Measurements from ENCODE around the gene B3GLCT. TPM values are rescaled to one million over a fixed set of nuclear protein-coding genes. Genes with fewer than 3 reads are reported as not detected.

B3GLCT gene
- polyA plus RNA-seq, 2 donors = 1.9 to 2.0 TPM

GRCh38 chr13:31282741-31283455, 83.1 kb downstream of the B3GLCT start:
- Histone ChIP-seq H3K27me3 (ENCODE audit: control insufficient read depth in 1 of 2, insufficient read depth in 2 of 2, low read length in 2 of 2) (no peaks in the 10 kb centered on the region), H3K9me3 (ENCODE audit: control insufficient read depth in 2 of 2, insufficient read depth in 1 of 2, low read depth in 1 of 2, low read length in 1 of 2) (peaks cover 0 to 3% of the 10 kb centered on the region in 2 donors), H3K27ac (ENCODE audit: low read depth in 2 of 2, low read length in 1 of 2) (no peak overlapping the region), H3K4me1 (ENCODE audit: control insufficient read depth in 2 of 2, insufficient read depth in 2 of 2, low read length in 1 of 2) (no peaks in the 10 kb centered on the region), H3K4me3 (ENCODE audit: low read depth in 1 of 2, low read length in 2 of 2) (no peak overlapping the region), H3K36me3 (ENCODE audit: control insufficient read depth in 2 of 2, insufficient read depth in 2 of 2, low read length in 1 of 2) (peaks cover 3 to 4% of the 10 kb centered on the region in 2 donors)
- 88 to 90% methylated on average over 3 of the region's 3 CpGs for WGBS, 2 donors

GRCh38 chr13:31286930-31287329, 87.2 kb downstream of the B3GLCT start:
- Histone ChIP-seq H3K27ac (ENCODE audit: low read depth in 2 of 2, low read length in 1 of 2) (no peak overlapping the region), H3K4me1 (ENCODE audit: control insufficient read depth in 2 of 2, insufficient read depth in 2 of 2, low read length in 1 of 2) (no peaks in the 10 kb centered on the region), H3K36me3 (ENCODE audit: control insufficient read depth in 2 of 2, insufficient read depth in 2 of 2, low read length in 1 of 2) (peaks cover 3 to 4% of the 10 kb centered on the region in 2 donors), H3K4me3 (ENCODE audit: low read depth in 1 of 2, low read length in 2 of 2) (no peak overlapping the region), H3K9me3 (ENCODE audit: control insufficient read depth in 2 of 2, insufficient read depth in 1 of 2, low read depth in 1 of 2, low read length in 1 of 2) (peaks cover 0 to 8% of the 10 kb centered on the region in 2 donors), H3K27me3 (ENCODE audit: control insufficient read depth in 1 of 2, insufficient read depth in 2 of 2, low read length in 2 of 2) (no peaks in the 10 kb centered on the region)
- 95% methylated on average over 2 of the region's 2 CpGs for WGBS, 2 donors

DNA sequence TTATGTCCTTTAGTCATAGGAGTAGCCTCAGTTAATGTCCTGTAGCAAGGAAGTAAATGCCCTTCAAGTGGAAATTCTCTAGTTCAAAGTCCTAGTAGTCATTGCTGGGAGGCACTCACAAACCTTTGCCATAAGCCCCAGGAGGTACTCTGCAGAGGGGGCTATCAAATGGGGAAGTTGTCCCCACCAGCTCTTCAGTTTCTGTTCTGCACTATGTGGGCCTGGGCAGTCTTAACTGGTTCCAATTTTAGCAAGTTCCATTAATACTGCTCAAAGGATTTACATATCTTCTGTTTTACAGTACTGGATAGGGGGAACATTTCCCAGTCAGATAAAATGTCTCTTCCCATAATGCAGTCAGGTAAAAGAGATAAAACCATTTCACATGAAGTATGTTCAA, 101.3 kb downstream of the B3GLCT start:
- H3K9me3 ChIP-seq (ENCODE audit: control insufficient read depth in 2 of 2, insufficient read depth in 1 of 2, low read depth in 1 of 2, low read length in 1 of 2) = no peaks in the 10 kb centered on the region
- H3K27me3 ChIP-seq (ENCODE audit: control insufficient read depth in 1 of 2, insufficient read depth in 2 of 2, low read length in 2 of 2) = no peaks in the 10 kb centered on the region
- no peak overlapping the region for H3K27ac ChIP-seq (ENCODE audit: low read depth in 2 of 2, low read length in 1 of 2)
- peaks cover 0 to 2% of the 10 kb centered on the region in 2 donors for H3K36me3 ChIP-seq (ENCODE audit: control insufficient read depth in 2 of 2, insufficient read depth in 2 of 2, low read length in 1 of 2)
- no peak overlapping the region for H3K4me3 ChIP-seq (ENCODE audit: low read depth in 1 of 2, low read length in 2 of 2)
- no peaks in the 10 kb centered on the region for H3K4me1 ChIP-seq (ENCODE audit: control insufficient read depth in 2 of 2, insufficient read depth in 2 of 2, low read length in 1 of 2)

- Histone ChIP-seq H3K36me3 (ENCODE audit: control insufficient read depth in 2 of 2, insufficient read depth in 2 of 2, low read length in 1 of 2) (peaks cover 0 to 4% of the 10 kb centered on the region in 2 donors), H3K4me3 (ENCODE audit: low read depth in 1 of 2, low read length in 2 of 2) (no peak overlapping the region), H3K27me3 (ENCODE audit: control insufficient read depth in 1 of 2, insufficient read depth in 2 of 2, low read length in 2 of 2) (no peaks in the 10 kb centered on the region), H3K4me1 (ENCODE audit: control insufficient read depth in 2 of 2, insufficient read depth in 2 of 2, low read length in 1 of 2) (peaks cover 0 to 5% of the 10 kb centered on the region in 2 donors), H3K27ac (ENCODE audit: low read depth in 2 of 2, low read length in 1 of 2) (peak overlapping the region in 1 of 2 donors; percentile 17), H3K9me3 (ENCODE audit: control insufficient read depth in 2 of 2, insufficient read depth in 1 of 2, low read depth in 1 of 2, low read length in 1 of 2) (peaks cover 5 to 8% of the 10 kb centered on the region in 2 donors)
- 56 to 73% methylated on average over 4 of the region's 4 CpGs for WGBS, 2 donors
These were observed 110.6 kb downstream of the B3GLCT start for GRCh38 chr13:31310356-31310755.

DNA sequence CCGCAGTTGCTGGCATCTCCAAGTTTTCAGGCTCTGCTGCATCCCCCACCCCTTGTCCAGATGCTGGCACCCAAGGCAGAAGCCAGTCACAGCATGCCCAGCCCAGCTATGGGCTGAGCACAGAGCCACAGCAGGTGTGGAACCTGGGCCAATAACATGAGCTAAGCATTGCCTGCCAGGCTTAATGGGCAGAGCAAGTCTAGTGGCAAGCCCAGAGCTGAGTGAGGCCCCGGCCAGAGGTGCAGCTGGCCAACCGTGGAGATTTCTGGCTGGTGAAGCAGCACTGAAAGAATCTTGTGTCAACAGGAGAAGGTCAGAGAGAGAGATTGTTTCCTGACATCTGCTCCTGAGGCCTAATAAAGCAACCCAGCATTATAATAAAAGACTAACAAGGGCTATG, 111.0 kb downstream of the B3GLCT start:
- WGBS, 2 donors = 17 to 33% methylated on average over 3 of the region's 3 CpGs
- Histone ChIP-seq H3K27me3 (ENCODE audit: control insufficient read depth in 1 of 2, insufficient read depth in 2 of 2, low read length in 2 of 2) (no peaks in the 10 kb centered on the region), H3K27ac (ENCODE audit: low read depth in 2 of 2, low read length in 1 of 2) (no peak overlapping the region), H3K4me1 (ENCODE audit: control insufficient read depth in 2 of 2, insufficient read depth in 2 of 2, low read length in 1 of 2) (peaks cover 0 to 5% of the 10 kb centered on the region in 2 donors), H3K36me3 (ENCODE audit: control insufficient read depth in 2 of 2, insufficient read depth in 2 of 2, low read length in 1 of 2) (peaks cover 0 to 4% of the 10 kb centered on the region in 2 donors), H3K4me3 (ENCODE audit: low read depth in 1 of 2, low read length in 2 of 2) (no peak overlapping the region), H3K9me3 (ENCODE audit: control insufficient read depth in 2 of 2, insufficient read depth in 1 of 2, low read depth in 1 of 2, low read length in 1 of 2) (peaks cover 5 to 11% of the 10 kb centered on the region in 2 donors)

- Histone ChIP-seq H3K4me3 (ENCODE audit: low read depth in 1 of 2, low read length in 2 of 2) (no peak overlapping the region), H3K4me1 (ENCODE audit: control insufficient read depth in 2 of 2, insufficient read depth in 2 of 2, low read length in 1 of 2) (peaks cover 0 to 5% of the 10 kb centered on the region in 2 donors), H3K36me3 (ENCODE audit: control insufficient read depth in 2 of 2, insufficient read depth in 2 of 2, low read length in 1 of 2) (peaks cover 0 to 4% of the 10 kb centered on the region in 2 donors), H3K27ac (ENCODE audit: low read depth in 2 of 2, low read length in 1 of 2) (no peak overlapping the region), H3K27me3 (ENCODE audit: control insufficient read depth in 1 of 2, insufficient read depth in 2 of 2, low read length in 2 of 2) (no peaks in the 10 kb centered on the region), H3K9me3 (ENCODE audit: control insufficient read depth in 2 of 2, insufficient read depth in 1 of 2, low read depth in 1 of 2, low read length in 1 of 2) (peaks cover 5 to 15% of the 10 kb centered on the region in 2 donors)
- WGBS, 2 donors = 65 to 78% methylated on average over 2 of the region's 2 CpGs
These were observed 112.1 kb downstream of the B3GLCT start for GRCh38 chr13:31311921-31312320.

DNA sequence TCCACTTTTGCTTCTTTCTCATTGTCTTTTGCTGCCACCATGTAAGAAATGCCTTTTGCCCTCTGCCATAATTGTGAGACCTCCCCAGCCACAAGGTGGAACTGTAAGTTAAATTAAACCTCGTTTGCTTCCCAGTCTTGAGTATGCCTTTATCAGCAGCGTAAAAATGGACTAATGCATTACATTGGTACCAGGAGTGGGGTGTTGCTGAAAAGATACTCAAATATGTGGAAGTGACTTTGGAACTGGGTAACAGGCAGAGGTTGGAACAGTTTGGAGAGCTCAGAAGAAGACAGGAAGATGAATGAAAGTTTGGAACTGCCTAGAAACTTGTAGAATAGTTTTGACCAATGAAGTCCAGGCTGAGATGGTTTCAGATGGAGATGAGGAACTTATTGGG, 115.2 kb downstream of the B3GLCT start:
- 91% methylated on average over 2 of the region's 2 CpGs for WGBS, 2 donors
- H3K36me3 ChIP-seq (ENCODE audit: control insufficient read depth in 2 of 2, insufficient read depth in 2 of 2, low read length in 1 of 2) = peaks cover 0 to 4% of the 10 kb centered on the region in 2 donors

DNA sequence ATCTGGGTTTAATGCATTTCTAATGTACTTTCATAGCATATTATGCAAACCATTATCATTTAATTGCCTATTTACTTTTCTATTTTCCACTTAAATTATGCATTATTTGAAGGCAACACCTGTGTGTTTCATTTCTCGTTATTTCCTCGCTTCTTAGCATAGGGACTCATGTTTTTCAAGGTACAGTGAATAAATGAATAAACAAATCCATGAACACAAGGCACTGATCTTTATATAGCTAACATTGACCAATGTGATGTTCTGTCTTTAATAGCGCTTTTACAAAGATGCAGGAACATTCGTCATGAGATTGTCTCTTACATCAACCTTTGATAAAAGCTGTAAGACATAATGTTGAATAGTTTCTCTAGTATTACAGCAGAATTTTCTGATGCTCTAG, 121.2 kb downstream of the B3GLCT start:
- no peak overlapping the region for H3K4me3 ChIP-seq (ENCODE audit: low read depth in 1 of 2, low read length in 2 of 2)
- H3K4me1 ChIP-seq (ENCODE audit: control insufficient read depth in 2 of 2, insufficient read depth in 2 of 2, low read length in 1 of 2) = no peaks in the 10 kb centered on the region
- H3K27me3 ChIP-seq (ENCODE audit: control insufficient read depth in 1 of 2, insufficient read depth in 2 of 2, low read length in 2 of 2) = no peaks in the 10 kb centered on the region
- H3K27ac ChIP-seq (ENCODE audit: low read depth in 2 of 2, low read length in 1 of 2) = no peak overlapping the region
- no peaks in the 10 kb centered on the region for H3K36me3 ChIP-seq (ENCODE audit: control insufficient read depth in 2 of 2, insufficient read depth in 2 of 2, low read length in 1 of 2)
- peaks cover 0 to 2% of the 10 kb centered on the region in 2 donors for H3K9me3 ChIP-seq (ENCODE audit: control insufficient read depth in 2 of 2, insufficient read depth in 1 of 2, low read depth in 1 of 2, low read length in 1 of 2)
- 93 to 96% methylated on average over 4 of the region's 4 CpGs for WGBS, 2 donors

More for the DNA sequence above, 115.2 kb downstream of the B3GLCT start:
- Histone ChIP-seq H3K4me1 (ENCODE audit: control insufficient read depth in 2 of 2, insufficient read depth in 2 of 2, low read length in 1 of 2) (peaks cover 0 to 5% of the 10 kb centered on the region in 2 donors), H3K4me3 (ENCODE audit: low read depth in 1 of 2, low read length in 2 of 2) (no peak overlapping the region), H3K27ac (ENCODE audit: low read depth in 2 of 2, low read length in 1 of 2) (no peak overlapping the region), H3K9me3 (ENCODE audit: control insufficient read depth in 2 of 2, insufficient read depth in 1 of 2, low read depth in 1 of 2, low read length in 1 of 2) (peaks cover 5 to 14% of the 10 kb centered on the region in 2 donors), H3K27me3 (ENCODE audit: control insufficient read depth in 1 of 2, insufficient read depth in 2 of 2, low read length in 2 of 2) (no peaks in the 10 kb centered on the region)

DNA sequence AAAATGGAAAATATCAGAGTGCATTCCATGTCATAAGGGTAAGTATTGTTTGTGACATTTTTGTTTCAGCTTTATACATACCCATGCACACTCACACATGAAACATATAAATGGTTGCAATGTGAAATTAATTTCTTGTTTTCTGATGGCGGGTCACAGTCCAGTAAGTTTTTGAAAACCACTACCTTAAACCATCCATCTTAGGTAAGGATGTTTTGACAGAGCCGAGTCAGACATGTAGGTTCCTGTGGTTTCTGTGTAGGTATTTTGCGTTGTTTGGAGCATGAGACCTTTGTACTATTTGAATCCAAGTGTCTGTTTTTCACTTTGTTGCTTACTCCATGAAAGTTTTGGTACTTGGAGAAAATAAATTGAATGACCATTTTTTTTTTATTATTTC, 121.7 kb downstream of the B3GLCT start:
- no peaks in the 10 kb centered on the region for H3K36me3 ChIP-seq (ENCODE audit: control insufficient read depth in 2 of 2, insufficient read depth in 2 of 2, low read length in 1 of 2)
- 90 to 95% methylated on average over 3 of the region's 3 CpGs for WGBS, 2 donors

GRCh38 chr13:31322026-31322425, 122.3 kb downstream of the B3GLCT start:
- 54 to 68% methylated on average over 3 of the region's 3 CpGs for WGBS, 2 donors
- H3K36me3 ChIP-seq (ENCODE audit: control insufficient read depth in 2 of 2, insufficient read depth in 2 of 2, low read length in 1 of 2) = no peaks in the 10 kb centered on the region
- no peaks in the 10 kb centered on the region for H3K4me1 ChIP-seq (ENCODE audit: control insufficient read depth in 2 of 2, insufficient read depth in 2 of 2, low read length in 1 of 2)

More for the DNA sequence above, 121.7 kb downstream of the B3GLCT start:
- H3K4me3 ChIP-seq (ENCODE audit: low read depth in 1 of 2, low read length in 2 of 2) = no peak overlapping the region
- H3K9me3 ChIP-seq (ENCODE audit: control insufficient read depth in 2 of 2, insufficient read depth in 1 of 2, low read depth in 1 of 2, low read length in 1 of 2) = no peaks in the 10 kb centered on the region
- H3K27me3 ChIP-seq (ENCODE audit: control insufficient read depth in 1 of 2, insufficient read depth in 2 of 2, low read length in 2 of 2) = no peaks in the 10 kb centered on the region
- no peaks in the 10 kb centered on the region for H3K4me1 ChIP-seq (ENCODE audit: control insufficient read depth in 2 of 2, insufficient read depth in 2 of 2, low read length in 1 of 2)
- no peak overlapping the region for H3K27ac ChIP-seq (ENCODE audit: low read depth in 2 of 2, low read length in 1 of 2)

More at GRCh38 chr13:31322026-31322425, 122.3 kb downstream of the B3GLCT start:
- H3K4me3 ChIP-seq (ENCODE audit: low read depth in 1 of 2, low read length in 2 of 2) = no peak overlapping the region
- H3K27ac ChIP-seq (ENCODE audit: low read depth in 2 of 2, low read length in 1 of 2) = no peak overlapping the region
- H3K9me3 ChIP-seq (ENCODE audit: control insufficient read depth in 2 of 2, insufficient read depth in 1 of 2, low read depth in 1 of 2, low read length in 1 of 2) = no peaks in the 10 kb centered on the region
- no peaks in the 10 kb centered on the region for H3K27me3 ChIP-seq (ENCODE audit: control insufficient read depth in 1 of 2, insufficient read depth in 2 of 2, low read length in 2 of 2)
